ENCODE results near the gene ZNF341. TPM values are rescaled to one million over a fixed set of nuclear protein-coding genes. Genes with fewer than 3 reads are reported as not detected.

The ZNF341 gene
- total and polyA plus RNA-seq, 9 of the 15 experiments (the other 6 are each of a cell fraction or from before 2014, with no cell fraction given): 0.08 to 2.6 (median 1.0) TPM

DNA sequence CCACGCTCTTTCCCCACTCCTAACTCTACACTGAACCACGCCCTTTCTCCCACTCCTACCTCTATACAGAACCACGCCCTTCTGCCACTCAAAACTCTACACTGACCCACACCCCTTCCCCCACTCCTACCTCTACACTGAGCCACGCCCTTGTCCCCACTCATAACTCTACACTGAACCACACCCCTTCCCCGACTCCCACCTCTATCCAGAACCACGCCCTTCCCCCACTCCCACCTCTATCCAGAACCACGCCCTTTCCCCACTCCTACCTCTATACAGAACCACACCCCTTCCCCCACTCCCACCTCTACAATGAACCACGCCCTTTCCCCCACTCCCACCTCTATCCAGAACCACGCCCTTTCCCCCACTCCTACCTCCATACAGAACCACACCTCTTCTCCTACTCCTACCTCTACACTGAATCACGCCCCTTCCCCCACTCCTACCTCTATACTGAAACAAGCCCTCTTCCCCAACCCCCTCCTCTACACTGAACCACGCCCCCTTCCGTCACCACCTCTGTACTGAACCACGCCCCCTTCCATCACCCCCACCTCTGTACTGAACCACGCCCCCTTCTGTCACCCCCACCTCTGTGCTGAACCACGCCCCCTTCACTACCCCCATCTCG, 21.8 kb upstream of the ZNF341 start (continued):
- no peak for TF ChIP-seq ARHGAP35 (IDR thresholded peaks at IDR 0.05; ENCODE audit: partially characterized antibody)
- peak; percentile 41; the same call in 1 of the 2 replicates for TF ChIP-seq NFRKB (IDR thresholded peaks at IDR 0.05; ENCODE audit: low read depth)
- TF ChIP-seq ZNF165 (CRISPR knock-in tag; IDR thresholded peaks at IDR 0.05; ENCODE audit: borderline replicate concordance): no peak
- no peak for TF ChIP-seq NUFIP1 (IDR thresholded peaks at IDR 0.05; ENCODE audit: partially characterized antibody)
- peak; percentile 17; the same call in 1 of the 2 replicates for TF ChIP-seq EHMT2 (IDR thresholded peaks at IDR 0.05)
- no peak for TF ChIP-seq SLC30A9 (CRISPR knock-in tag; IDR thresholded peaks at IDR 0.05)
- TF ChIP-seq, protein P1, sequence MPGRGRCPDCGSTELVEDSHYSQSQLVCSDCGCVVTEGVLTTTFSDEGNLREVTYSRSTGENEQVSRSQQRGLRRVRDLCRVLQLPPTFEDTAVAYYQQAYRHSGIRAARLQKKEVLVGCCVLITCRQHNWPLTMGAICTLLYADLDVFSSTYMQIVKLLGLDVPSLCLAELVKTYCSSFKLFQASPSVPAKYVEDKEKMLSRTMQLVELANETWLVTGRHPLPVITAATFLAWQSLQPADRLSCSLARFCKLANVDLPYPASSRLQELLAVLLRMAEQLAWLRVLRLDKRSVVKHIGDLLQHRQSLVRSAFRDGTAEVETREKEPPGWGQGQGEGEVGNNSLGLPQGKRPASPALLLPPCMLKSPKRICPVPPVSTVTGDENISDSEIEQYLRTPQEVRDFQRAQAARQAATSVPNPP (IDR thresholded peaks at IDR 0.05; ENCODE audit: borderline replicate concordance, insufficient read depth, insufficient read length): no peak
- TF ChIP-seq ZNF778 (CRISPR knock-in tag; IDR thresholded peaks at IDR 0.05): no peak
- no peak for TF ChIP-seq IFI16 (CRISPR knock-in tag; IDR thresholded peaks at IDR 0.05)
- no peak for TF ChIP-seq CHD4 (IDR thresholded peaks at IDR 0.05; ENCODE audit: insufficient read depth, insufficient replicate concordance, low read depth, low read length, poor library complexity, severe bottlenecking)
- no peak for TF ChIP-seq ZFP36 (IDR thresholded peaks at IDR 0.05; ENCODE audit: low read depth, low read length, partially characterized antibody)
- peak; percentile 49 to 68; a peak in 2 of 4 replicates for TF ChIP-seq FOXK2 (conservative IDR thresholded peaks at IDR 0.05 in 1 of 2, IDR thresholded peaks at IDR 0.05 in 1 of 2; ENCODE audit: low read depth in 2 of 2)
- no peak for TF ChIP-seq ZNF121 (CRISPR knock-in tag; conservative IDR thresholded peaks at IDR 0.05)
- TF ChIP-seq, protein P2, sequence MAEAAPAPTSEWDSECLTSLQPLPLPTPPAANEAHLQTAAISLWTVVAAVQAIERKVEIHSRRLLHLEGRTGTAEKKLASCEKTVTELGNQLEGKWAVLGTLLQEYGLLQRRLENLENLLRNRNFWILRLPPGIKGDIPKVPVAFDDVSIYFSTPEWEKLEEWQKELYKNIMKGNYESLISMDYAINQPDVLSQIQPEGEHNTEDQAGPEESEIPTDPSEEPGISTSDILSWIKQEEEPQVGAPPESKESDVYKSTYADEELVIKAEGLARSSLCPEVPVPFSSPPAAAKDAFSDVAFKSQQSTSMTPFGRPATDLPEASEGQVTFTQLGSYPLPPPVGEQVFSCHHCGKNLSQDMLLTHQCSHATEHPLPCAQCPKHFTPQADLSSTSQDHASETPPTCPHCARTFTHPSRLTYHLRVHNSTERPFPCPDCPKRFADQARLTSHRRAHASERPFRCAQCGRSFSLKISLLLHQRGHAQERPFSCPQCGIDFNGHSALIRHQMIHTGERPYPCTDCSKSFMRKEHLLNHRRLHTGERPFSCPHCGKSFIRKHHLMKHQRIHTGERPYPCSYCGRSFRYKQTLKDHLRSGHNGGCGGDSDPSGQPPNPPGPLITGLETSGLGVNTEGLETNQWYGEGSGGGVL (CRISPR knock-in tag; IDR thresholded peaks at IDR 0.05): no peak
- TF ChIP-seq, protein P3, sequence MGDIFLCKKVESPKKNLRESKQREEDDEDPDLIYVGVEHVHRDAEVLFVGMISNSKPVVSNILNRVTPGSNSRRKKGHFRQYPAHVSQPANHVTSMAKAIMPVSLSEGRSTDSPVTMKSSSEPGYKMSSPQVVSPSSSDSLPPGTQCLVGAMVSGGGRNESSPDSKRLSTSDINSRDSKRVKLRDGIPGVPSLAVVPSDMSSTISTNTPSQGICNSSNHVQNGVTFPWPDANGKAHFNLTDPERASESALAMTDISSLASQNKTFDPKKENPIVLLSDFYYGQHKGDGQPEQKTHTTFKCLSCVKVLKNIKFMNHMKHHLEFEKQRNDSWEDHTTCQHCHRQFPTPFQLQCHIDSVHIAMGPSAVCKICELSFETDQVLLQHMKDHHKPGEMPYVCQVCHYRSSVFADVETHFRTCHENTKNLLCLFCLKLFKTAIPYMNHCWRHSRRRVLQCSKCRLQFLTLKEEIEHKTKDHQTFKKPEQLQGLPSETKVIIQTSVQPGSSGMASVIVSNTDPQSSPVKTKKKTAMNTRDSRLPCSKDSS (IDR thresholded peaks at IDR 0.05; ENCODE audit: low read depth, partially characterized antibody): peak; percentile 6
- no peak for TF ChIP-seq GABPA (tag; conservative IDR thresholded peaks at IDR 0.05; ENCODE audit: low read depth)

Data from K562 (cell line).